ENCODE measurements around the gene LKAAEAR1. TPM values are rescaled to one million over a fixed set of nuclear protein-coding genes. Genes with fewer than 3 reads are reported as not detected.

Gene LKAAEAR1
- total and polyA plus RNA-seq, 2 of the 13 experiments (the other 11 are each of a cell fraction or from before 2014, with no cell fraction given) = not detected

DNA sequence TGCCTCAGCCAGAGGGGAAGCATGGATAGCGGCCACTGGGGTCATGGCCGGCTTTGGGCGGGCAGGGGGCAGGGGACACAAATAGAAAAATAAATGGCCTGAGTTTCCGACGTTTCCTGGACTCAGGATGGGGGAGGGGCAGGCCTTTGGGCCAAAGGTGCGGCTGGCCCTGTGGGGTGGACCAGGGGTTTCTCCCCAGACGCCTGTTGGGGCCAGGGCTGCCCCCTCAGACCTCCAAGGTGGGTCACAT is 27.6 kb downstream of the LKAAEAR1 start (continued):
- TF ChIP-seq NPAS2 (CRISPR knock-in tag; IDR thresholded peaks at IDR 0.05; ENCODE audit: borderline replicate concordance) = no peak
- TF ChIP-seq, protein P1, sequence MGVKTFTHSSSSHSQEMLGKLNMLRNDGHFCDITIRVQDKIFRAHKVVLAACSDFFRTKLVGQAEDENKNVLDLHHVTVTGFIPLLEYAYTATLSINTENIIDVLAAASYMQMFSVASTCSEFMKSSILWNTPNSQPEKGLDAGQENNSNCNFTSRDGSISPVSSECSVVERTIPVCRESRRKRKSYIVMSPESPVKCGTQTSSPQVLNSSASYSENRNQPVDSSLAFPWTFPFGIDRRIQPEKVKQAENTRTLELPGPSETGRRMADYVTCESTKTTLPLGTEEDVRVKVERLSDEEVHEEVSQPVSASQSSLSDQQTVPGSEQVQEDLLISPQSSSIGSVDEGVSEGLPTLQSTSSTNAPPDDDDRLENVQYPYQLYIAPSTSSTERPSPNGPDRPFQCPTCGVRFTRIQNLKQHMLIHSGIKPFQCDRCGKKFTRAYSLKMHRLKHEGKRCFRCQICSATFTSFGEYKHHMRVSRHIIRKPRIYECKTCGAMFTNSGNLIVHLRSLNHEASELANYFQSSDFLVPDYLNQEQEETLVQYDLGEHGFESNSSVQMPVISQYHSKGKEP (CRISPR knock-in tag; IDR thresholded peaks at IDR 0.05) = no peak
- TF ChIP-seq, protein P2, sequence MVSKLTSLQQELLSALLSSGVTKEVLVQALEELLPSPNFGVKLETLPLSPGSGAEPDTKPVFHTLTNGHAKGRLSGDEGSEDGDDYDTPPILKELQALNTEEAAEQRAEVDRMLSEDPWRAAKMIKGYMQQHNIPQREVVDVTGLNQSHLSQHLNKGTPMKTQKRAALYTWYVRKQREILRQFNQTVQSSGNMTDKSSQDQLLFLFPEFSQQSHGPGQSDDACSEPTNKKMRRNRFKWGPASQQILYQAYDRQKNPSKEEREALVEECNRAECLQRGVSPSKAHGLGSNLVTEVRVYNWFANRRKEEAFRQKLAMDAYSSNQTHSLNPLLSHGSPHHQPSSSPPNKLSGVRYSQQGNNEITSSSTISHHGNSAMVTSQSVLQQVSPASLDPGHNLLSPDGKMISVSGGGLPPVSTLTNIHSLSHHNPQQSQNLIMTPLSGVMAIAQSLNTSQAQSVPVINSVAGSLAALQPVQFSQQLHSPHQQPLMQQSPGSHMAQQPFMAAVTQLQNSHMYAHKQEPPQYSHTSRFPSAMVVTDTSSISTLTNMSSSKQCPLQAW (CRISPR knock-in tag; IDR thresholded peaks at IDR 0.05) = no peak
- TF ChIP-seq, protein P3, sequence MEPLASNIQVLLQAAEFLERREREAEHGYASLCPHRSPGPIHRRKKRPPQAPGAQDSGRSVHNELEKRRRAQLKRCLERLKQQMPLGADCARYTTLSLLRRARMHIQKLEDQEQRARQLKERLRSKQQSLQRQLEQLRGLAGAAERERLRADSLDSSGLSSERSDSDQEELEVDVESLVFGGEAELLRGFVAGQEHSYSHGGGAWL (CRISPR knock-in tag; IDR thresholded peaks at IDR 0.05) = no peak
- TF ChIP-seq HES4 (CRISPR knock-in tag; IDR thresholded peaks at IDR 0.05; ENCODE audit: borderline replicate concordance) = no peak
- TF ChIP-seq, protein P4, sequence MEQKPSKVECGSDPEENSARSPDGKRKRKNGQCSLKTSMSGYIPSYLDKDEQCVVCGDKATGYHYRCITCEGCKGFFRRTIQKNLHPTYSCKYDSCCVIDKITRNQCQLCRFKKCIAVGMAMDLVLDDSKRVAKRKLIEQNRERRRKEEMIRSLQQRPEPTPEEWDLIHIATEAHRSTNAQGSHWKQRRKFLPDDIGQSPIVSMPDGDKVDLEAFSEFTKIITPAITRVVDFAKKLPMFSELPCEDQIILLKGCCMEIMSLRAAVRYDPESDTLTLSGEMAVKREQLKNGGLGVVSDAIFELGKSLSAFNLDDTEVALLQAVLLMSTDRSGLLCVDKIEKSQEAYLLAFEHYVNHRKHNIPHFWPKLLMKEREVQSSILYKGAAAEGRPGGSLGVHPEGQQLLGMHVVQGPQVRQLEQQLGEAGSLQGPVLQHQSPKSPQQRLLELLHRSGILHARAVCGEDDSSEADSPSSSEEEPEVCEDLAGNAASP (CRISPR knock-in tag; IDR thresholded peaks at IDR 0.05; ENCODE audit: borderline replicate concordance) = peak; percentile 76; the same call in 1 of the 2 replicates
- no peak for TF ChIP-seq ZNF460 (CRISPR knock-in tag; IDR thresholded peaks at IDR 0.05; ENCODE audit: borderline replicate concordance)
- no peak for TF ChIP-seq ZNF598 (CRISPR knock-in tag; IDR thresholded peaks at IDR 0.05; ENCODE audit: borderline replicate concordance)
- no peak for TF ChIP-seq U2AF2 (IDR thresholded peaks at IDR 0.05; ENCODE audit: low read depth, low read length)
- TF ChIP-seq, protein P5, sequence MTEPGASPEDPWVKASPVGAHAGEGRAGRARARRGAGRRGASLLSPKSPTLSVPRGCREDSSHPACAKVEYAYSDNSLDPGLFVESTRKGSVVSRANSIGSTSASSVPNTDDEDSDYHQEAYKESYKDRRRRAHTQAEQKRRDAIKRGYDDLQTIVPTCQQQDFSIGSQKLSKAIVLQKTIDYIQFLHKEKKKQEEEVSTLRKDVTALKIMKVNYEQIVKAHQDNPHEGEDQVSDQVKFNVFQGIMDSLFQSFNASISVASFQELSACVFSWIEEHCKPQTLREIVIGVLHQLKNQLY (CRISPR knock-in tag; IDR thresholded peaks at IDR 0.05) = 0 out of 2 replicates have a peak, but pooled peaks have one; percentile 8
- TF ChIP-seq ZKSCAN1 (IDR thresholded peaks at IDR 0.05; ENCODE audit: low read length) = no peak
- TF ChIP-seq HHEX (CRISPR knock-in tag; IDR thresholded peaks at IDR 0.05) = no peak
- TF ChIP-seq, protein P6, sequence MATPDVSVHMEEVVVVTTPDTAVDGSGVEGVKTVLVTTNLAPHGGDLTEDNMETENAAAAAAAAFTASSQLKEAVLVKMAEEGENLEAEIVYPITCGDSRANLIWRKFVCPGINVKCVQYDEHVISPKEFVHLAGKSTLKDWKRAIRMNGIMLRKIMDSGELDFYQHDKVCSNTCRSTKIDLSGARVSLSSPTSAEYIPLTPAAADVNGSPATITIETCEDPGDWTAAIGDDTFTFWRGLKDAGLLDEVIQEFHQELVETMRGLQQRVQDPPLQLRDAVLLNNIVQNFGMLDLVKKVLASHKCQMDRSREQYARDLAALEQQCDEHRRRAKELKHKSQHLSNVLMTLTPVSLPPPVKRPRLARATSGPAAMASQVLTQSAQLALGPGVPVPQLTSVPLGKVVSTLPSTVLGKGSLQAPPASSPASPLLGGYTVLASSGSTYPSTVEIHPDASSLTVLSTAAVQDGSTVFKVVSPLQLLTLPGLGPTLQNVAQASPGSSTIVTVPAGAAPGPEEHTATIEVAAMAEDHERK (CRISPR knock-in tag; IDR thresholded peaks at IDR 0.05; ENCODE audit: low read depth) = no peak
- TF ChIP-seq ZZZ3 (CRISPR knock-in tag; IDR thresholded peaks at IDR 0.05; ENCODE audit: borderline replicate concordance) = no peak
- TF ChIP-seq AGO2 (optimal IDR thresholded peaks at IDR 0.05; ENCODE audit: low read depth, low read length) = no peak
- TF ChIP-seq ZFP36L2 (CRISPR knock-in tag; IDR thresholded peaks at IDR 0.05) = no peak
- TF ChIP-seq JARID2 (CRISPR knock-in tag; IDR thresholded peaks at IDR 0.05; ENCODE audit: insufficient replicate concordance) = no peak
- TF ChIP-seq, protein P7, sequence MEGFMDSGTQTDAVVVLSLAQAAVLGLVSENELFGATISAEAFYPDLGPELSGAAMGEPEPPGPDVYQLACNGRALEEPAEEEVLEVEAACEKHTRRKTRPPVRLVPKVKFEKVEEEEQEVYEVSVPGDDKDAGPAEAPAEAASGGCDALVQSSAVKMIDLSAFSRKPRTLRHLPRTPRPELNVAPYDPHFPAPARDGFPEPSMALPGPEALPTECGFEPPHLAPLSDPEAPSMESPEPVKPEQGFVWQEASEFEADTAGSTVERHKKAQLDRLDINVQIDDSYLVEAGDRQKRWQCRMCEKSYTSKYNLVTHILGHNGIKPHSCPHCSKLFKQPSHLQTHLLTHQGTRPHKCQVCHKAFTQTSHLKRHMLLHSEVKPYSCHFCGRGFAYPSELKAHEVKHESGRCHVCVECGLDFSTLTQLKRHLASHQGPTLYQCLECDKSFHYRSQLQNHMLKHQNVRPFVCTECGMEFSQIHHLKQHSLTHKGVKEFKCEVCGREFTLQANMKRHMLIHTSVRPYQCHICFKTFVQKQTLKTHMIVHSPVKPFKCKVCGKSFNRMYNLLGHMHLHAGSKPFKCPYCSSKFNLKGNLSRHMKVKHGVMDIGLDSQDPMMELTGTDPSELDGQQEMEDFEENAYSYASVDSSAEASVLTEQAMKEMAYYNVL (CRISPR knock-in tag; IDR thresholded peaks at IDR 0.05; ENCODE audit: borderline replicate concordance) = 0 out of 2 replicates have a peak, but pooled peaks have one; percentile 4
- TF ChIP-seq ZNF205 (CRISPR knock-in tag; IDR thresholded peaks at IDR 0.05) = no peak

Data from HepG2 (cell line).